Stimulated activated CD4-positive, alpha-beta T cell treated with anti-CD3 and anti-CD28 coated beads, Interleukin-1b, Interleukin-23, amount 100 ng/mL, for 24 hours (primary cell): ENCODE data around the gene RAB31.

Experiments
- DNase-seq, 4 experiments: peaks; one replicate each; pipeline ENCODE4 v3.0.0-alpha.2; 2020; ENCODE audit warnings: low read depth in 4 of 4, low spot score in 1 of 4

Gene RAB31

DNA sequence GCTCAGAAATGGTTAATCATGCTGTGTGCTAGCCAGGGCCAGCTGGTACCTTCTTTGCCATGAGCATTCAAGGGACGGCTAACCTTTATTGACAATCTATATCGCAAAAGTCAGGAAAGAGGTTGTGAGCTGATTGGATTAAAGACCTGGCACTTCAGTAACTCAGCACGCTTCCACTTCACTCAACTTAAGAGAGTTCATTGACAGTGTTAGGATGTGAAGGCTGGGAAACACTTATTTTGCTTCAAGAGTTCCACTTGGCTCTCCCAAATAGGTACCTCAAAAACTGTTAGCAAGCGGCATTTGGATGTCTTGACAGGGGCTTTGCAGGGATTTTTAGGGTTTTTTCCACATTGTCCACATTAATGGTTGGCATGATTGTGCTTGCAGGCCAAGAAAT is 152.6 kb downstream of the RAB31 start:
- DNase-seq: no peak

DNA sequence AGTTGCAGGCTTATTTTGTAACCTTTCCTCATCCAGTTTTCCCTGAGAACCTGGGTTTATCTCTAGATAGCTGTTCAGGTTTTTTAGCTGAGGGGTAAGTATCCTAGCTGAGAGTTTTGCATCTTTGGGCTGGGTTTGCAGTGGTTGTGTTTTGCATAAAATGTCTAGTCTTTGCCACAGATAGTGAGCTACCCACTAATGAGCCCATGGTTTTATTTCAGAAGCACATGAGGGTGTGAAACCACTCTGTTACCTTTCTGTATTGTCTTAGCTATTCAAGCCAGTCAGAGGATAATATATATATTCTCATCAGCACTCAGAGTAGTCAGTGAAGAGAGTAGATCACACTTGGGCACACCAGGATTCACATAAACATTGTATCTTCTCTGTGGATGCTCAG is 153.1 kb downstream of the RAB31 start:
- DNase-seq: no peak

- no peak for DNase-seq
Observed at GRCh38 chr18:9861933-9862332, 153.8 kb downstream of the RAB31 start.

DNA sequence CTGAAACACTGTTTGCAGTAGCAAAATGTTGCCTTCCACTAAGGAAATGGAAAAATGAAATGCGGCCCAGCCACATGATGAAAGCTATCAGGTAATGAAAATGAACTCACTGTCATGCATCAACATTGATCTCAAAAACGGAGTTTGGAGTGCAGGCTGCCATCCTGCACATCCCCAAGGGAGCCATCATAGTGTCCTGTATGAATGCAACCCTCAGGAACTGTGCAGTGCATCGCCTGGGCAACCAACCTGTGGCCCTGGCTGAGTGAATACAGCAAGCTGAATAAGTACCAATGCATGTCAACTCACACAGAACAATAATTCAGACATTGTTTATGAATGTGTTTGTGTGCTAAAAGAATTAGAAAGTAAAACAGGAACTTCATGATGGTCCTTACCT is 154.6 kb downstream of the RAB31 start:
- DNase-seq: no peak

DNA sequence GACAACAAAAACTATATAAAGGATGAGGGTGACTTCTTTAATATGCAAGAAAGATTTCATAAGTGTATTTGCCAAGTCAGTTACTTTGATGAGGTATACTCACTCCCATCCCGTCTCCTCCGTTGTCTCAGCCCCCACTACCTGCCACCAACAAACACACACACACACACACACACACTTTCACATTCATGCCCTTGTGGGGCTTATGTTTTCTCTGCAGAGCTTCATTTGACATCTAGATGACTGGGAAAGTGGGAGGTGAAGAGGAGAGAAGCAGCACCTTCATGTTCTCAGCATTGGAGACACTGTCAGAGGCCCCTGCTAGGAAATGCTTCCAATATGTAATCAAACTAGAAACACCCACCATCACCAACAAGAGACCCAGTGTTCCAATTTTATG is 155.2 kb downstream of the RAB31 start:
- no peak for DNase-seq

DNA sequence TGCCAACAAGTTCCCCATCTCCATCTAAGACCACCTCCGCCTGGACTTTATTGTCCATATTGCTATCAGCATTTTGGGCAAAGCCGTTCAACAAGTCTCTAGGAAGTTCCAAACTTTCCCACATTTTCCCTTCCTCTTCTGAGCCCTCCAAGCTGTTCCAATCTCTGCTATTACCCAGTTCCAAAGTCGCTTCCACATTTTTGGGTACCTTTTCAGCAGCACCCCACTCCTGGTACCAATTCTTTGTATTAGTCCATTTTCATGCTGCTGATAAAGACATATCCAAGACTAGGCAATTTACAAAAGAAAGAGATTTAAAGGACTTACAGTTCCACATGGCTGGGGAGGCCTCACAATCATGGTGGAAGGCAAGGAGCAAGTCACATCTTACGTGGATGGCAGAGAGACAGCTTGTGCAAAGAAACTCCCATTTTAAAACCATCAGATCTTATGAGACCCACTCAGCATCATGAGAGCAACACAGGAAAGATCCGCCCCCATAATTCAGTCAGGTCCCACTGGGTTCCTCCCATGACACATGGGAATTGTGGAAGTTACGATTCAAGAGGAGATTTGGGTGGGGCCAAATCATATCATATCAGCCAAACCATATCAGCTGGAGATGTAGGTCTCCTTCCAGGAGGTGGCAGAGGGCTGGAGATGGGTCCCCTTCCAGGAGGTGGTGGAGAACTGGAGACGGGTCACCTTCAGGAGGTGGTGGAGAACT is 157.8 kb downstream of the RAB31 start:
- DNase-seq: no peak

DNA sequence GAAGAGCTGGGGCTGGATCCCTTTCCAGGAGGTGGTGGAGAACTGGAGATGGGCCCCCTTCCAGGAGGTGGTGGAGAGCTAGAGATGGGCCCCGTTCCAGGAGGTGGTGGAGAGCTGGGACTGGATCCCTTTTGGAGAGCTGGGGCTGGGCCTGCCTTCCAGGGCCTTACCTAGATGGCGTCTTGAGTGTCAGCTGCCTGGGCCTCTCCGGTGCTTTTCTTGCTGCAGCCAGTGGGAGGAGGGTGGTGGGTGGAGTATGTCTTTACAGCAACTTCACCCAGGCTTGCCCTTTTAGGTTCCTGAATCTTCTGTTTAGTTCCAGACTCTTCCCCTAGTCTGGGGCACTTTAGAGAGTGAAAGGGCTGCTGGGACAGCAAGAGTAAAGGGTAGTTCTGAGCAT is 158.5 kb downstream of the RAB31 start:
- DNase-seq: no peak

- DNase-seq: no peak
Observed at GRCh38 chr18:9867071-9867594, 159.0 kb downstream of the RAB31 start.

DNA sequence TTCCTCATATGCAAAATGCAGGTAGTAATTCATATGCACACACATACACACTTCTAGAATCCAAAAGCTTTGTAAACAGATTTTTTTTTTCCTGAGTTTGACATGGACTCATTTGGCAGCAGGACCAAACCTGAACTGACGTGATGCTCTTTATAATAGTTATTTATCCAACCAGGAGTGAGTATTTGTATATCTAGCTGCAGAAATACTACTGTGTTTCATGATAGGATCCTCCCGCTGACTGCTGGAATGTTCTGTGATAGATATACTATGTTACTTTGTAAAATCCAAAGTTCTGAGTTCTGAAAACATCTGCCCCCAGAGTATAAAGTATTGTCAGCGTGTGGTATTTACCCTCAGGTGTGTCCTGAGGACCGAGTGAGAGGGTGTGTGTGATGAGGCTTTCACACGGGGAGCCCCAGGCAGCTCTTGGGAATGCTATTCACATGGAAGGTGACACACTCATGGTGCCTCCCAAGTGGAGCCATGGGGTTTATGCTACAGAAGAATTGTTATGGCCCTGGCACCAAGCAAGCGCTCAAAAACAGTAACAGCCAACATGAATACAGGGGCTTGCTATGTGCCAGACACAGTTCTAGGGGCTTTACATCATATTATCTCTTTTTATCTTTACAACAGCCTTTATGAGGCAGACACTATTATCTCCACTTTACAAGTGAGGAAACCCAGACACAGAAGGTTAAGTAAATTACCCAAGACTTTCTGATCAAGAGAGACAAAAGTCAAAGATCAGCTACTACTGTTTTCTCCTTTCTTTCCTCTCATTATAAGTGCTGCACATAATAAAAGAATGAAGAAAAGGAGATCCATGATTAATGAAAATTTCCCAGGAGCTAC is 161.0 kb downstream of the RAB31 start:
- no peak for DNase-seq

DNA sequence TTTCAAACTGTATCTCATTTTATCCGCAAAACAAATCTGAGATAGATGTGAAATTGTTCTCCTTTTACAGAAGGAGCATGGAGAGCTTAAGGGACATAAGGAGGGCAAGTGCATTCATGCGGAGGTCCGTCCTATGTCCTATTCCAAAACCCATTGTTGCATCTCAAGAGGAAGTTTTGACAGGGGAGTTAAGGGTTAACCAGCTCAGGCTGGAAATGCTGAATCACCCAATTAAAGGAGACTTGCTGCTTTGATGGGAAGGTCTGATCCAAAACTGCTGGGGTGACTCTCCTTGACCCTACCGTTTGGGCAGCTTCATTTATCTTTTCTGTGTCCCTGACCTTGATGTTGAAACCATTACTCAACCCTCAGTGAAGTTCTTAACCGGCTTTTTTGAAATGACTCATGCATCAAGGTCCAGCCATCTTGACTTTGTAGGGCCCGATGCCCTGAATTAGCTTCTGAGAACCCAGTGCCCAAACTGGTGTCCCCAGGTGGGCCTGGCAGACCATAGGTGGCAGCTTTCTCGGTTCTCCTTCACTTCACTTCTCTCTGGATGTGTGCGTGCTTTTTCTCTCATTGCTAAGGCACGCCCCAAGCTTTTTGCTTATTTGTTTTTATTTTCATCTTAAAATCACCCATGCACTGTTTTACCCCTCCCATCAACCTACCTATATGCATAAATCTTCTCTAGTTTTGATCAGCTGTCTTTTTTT is 161.8 kb downstream of the RAB31 start:
- no peak for DNase-seq

DNA sequence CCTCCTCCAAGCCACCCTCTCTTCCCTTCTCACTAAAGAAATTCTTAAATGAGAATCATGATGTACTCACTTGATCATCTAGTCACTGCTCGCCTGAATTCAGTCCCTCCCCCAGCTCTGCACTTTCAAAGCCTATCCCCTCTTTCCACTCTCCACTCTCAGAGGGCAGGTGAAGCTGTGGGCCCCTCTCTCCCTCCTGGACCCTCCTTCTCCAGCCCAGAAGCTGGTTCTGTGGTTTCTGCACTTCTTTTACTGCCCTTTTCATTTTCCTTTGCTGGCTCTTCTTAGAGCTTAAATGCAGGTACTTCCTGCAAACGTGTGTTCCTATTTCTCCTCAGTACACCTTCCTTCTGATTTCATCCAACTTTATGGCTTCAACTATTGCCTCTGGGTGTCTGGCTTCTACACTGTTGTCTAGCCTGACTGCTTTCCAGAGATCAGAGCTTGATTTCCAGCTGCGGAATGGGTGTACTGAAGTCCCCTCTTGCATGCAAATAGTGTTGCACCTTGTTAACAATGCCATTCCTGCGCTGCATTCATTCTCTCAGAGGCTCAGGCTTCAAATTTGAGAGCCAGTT is 162.4 kb downstream of the RAB31 start:
- DNase-seq: no peak

GRCh38 chr18:9871244-9871746 is 163.2 kb downstream of the RAB31 start:
- no peak for DNase-seq

DNA sequence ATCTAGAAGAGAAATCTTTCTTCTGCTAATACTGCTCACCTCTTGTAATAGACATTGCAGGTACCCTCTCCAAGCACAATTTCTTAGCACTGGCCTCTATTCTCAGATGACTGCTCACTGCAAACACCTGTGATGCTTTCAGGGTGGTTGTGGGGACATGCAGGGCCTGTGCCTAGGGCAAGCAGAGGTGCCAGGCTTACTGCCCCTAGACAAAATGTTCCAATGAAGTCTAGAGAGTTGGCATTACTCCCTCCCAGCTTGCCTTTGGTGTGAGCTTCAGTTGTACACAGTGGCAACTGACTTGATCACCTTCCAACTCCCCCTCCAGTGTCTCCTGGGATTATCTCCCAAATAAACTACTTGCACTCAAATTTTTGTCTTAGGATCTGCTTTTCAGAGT is 164.7 kb downstream of the RAB31 start:
- DNase-seq: no peak

DNA sequence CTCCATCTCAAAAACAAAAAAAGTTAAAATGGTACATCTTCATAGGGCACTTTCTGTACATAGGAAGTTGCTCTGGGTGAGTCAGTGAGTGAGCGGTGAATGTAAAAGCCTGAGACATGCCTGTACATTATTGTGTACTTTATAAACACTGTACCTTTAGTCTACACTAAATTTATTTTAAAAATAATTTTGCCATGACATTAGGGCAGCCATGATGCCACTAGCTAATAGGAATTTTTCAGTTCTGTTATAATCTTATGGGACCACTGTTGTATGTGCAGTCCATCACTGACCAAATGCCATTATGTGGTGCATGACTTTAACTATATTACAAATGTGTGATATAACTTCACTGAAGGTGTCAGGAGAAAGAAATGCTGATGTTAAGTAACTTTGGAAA is 166.6 kb downstream of the RAB31 start:
- no peak for DNase-seq

GRCh38 chr18:9876212-9876866 is 168.2 kb downstream of the RAB31 start:
- DNase-seq: no peak

- DNase-seq: no peak
Observed at GRCh38 chr18:9876867-9877654, 169.0 kb downstream of the RAB31 start.

DNA sequence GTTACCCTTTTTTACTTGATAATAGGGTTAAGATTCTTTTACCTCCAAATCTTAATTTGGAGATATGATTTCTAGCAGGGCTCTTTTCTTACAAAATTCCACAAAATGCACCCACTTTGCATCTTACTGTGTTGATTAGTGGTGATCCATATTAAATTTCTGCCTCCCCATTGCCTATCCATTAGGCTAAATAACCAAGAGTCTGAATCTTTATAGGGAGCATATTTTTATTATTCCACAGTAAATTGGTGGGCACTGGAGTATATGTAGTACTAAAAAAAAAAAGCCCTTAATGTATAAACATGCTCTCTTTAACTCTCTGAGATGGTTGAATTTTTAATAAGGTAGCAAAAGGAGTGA is 169.5 kb downstream of the RAB31 start:
- DNase-seq: no peak

DNA sequence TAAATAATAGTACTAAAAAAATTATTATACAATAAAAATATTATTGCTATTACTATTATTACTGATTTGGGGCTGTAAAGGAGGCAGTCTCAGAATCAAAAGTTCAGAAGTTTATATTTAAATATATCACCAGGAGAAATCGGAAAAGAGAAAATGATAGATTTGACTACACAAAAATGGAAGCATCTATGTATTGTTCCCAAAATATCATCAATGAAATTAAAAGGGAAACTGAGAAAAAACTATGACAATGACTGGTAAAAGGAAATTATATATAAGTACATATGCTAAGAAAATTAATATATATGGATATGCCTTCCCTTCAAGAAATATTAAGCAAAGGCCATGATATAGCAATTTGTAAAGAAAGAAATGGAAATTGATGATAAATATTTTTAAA is 170.0 kb downstream of the RAB31 start:
- DNase-seq: no peak

DNA sequence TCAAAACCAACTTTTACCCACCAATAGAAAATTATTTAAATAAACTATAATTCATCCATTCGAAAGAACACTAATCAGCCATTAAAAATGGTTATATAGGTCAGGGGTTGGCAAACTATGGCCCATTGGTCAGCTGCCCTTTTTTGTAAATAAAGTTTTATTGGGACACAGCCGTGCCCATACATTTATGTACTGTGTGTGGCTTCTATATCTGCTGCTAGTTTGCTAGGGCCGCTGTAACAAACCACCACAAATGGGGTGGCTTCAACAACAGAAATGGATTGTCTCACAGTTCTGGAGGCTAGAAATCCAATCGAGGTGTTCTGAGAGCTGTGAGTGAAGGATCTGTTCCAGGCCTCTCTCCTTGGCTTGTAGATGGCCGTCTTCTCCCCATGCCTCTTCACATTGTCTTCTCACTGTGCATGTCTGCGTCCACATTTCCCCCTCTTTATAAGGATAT is 170.7 kb downstream of the RAB31 start:
- no peak for DNase-seq

DNA sequence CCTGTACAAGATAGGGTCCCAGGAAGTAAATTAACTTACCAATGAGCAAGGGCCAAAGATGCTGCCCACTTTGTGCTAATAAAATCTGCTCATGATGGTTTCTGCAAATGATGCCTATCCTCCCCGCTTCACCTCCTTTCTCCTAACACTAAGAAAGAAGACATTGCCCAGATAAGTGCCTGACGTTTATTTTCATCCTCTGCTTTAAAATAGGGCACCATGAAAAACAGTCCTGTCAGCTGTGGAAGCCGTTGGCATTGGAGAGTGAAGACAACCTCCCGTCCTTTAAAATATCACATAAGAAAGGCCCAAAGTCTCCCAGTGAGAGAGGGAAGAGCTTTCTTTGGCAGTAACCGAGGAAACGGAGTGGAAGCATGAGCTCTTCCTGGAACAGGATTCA is 176.0 kb downstream of the RAB31 start:
- DNase-seq: no peak
